ENCODE data around the gene ZMIZ1.

ZMIZ1 gene

GRCh38 chr10:79172881-79173280, 104.1 kb downstream of the ZMIZ1 start:
- no peaks in the 10 kb centered on the region for H3K27me3 ChIP-seq (ENCODE audit: insufficient read depth, insufficient read length)
- H3K9ac ChIP-seq (ENCODE audit: insufficient read length, low read depth), result no peak overlapping the region
- H3K9me3 ChIP-seq (ENCODE audit: insufficient read depth, low read length), result no peaks in the 10 kb centered on the region
- peaks cover 22% of the 10 kb centered on the region for H3K4me1 ChIP-seq (ENCODE audit: insufficient read depth, insufficient read length)
- TF ChIP-seq ZNF274 (IDR thresholded peaks at IDR 0.05; ENCODE audit: low read depth, low read length) (no peak), YY1 (IDR thresholded peaks at IDR 0.05; ENCODE audit: insufficient read depth, insufficient read length) (no peak), SUZ12 (IDR thresholded peaks at IDR 0.05; ENCODE audit: extremely low read depth, insufficient read depth, insufficient read length) (no peak)
- H3K4me3 ChIP-seq (ENCODE audit: insufficient read length, low read depth), result no peak overlapping the region
- no peak for DNase-seq (ENCODE audit: low read depth, low spot score)
- peaks cover 59% of the 10 kb centered on the region for H3K36me3 ChIP-seq (ENCODE audit: insufficient read depth, insufficient read length, low read length)

DNA sequence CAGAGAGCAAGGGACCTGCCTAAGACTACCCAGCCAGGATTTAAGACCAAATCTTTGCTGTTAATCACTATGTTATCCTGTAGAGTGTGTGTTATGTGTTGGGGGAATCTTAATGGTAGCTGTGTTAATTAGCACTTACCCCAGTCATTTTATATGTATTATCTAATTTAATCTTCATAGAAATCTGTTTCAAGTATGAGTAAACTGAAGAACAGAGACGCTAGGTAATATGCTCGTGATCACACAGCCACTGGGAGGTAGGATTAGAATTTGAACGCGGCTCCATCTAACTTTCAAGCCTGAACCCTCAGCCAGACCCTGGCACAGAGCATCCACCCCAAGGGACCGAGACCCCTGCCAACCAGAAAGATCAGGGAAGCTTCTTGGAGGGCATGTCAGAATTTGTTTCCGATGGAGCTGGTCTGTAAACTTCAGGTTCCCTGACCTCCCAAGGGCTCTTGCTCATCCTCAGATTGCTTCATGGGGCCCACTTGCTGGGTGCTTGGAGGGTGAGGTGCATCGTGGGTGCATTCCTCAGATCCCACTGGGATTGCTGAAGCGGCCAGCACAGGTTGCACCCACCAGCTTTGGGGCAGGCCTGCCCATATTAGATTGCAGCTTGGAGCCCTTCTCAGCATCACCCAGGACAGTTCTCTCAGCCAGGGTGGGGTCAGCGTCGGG, 105.0 kb downstream of the ZMIZ1 start:
- no peak overlapping the region for H3K4me3 ChIP-seq (ENCODE audit: insufficient read length, low read depth)
- peaks cover 28% of the 10 kb centered on the region for H3K4me1 ChIP-seq (ENCODE audit: insufficient read depth, insufficient read length)
- peaks cover 53% of the 10 kb centered on the region for H3K36me3 ChIP-seq (ENCODE audit: insufficient read depth, insufficient read length, low read length)

DNA sequence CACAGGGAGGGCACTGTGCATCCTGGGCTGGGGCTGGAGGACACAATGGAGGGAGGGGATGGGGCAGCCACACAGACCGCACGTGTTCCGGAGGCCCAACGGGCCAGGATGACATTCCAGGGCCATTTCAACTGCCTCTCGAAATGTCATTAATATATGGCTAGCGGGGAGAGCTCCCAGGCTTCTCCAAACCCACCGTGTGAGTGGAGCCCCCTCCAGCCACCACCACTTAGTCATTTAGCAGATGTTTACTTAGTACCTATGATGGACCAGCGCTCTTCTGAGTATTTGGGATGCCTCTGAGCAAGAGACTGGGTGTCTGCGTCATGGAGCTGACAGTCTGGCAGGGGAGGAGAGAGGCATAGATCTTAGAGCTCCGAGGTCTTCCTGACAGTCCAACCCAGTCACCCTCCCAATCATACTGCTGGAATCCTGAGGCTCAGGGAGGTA, 107.3 kb downstream of the ZMIZ1 start:
- no peak overlapping the region for H3K9ac ChIP-seq (ENCODE audit: insufficient read length, low read depth)
- TF ChIP-seq ZNF274 (IDR thresholded peaks at IDR 0.05; ENCODE audit: low read depth, low read length) (no peak), YY1 (IDR thresholded peaks at IDR 0.05; ENCODE audit: insufficient read depth, insufficient read length) (no peak), SUZ12 (IDR thresholded peaks at IDR 0.05; ENCODE audit: extremely low read depth, insufficient read depth, insufficient read length) (no peak)

More for the DNA sequence above, 105.0 kb downstream of the ZMIZ1 start:
- H3K9ac ChIP-seq (ENCODE audit: insufficient read length, low read depth), result no peak overlapping the region
- no peaks in the 10 kb centered on the region for H3K27me3 ChIP-seq (ENCODE audit: insufficient read depth, insufficient read length)
- TF ChIP-seq YY1 (IDR thresholded peaks at IDR 0.05; ENCODE audit: insufficient read depth, insufficient read length) (no peak), SUZ12 (IDR thresholded peaks at IDR 0.05; ENCODE audit: extremely low read depth, insufficient read depth, insufficient read length) (no peak), ZNF274 (IDR thresholded peaks at IDR 0.05; ENCODE audit: low read depth, low read length) (no peak)
- H3K9me3 ChIP-seq (ENCODE audit: insufficient read depth, low read length), result no peaks in the 10 kb centered on the region
- DNase-seq (ENCODE audit: low read depth, low spot score), result no peak

GRCh38 chr10:79176949-79177602, 108.3 kb downstream of the ZMIZ1 start:
- H3K36me3 ChIP-seq (ENCODE audit: insufficient read depth, insufficient read length, low read length), result peaks cover 54% of the 10 kb centered on the region
- H3K9ac ChIP-seq (ENCODE audit: insufficient read length, low read depth), result peak overlapping the region; percentile 42

More for the DNA sequence above, 107.3 kb downstream of the ZMIZ1 start:
- Histone ChIP-seq H3K36me3 (ENCODE audit: insufficient read depth, insufficient read length, low read length) (peaks cover 49% of the 10 kb centered on the region), H3K9me3 (ENCODE audit: insufficient read depth, low read length) (no peaks in the 10 kb centered on the region), H3K4me3 (ENCODE audit: insufficient read length, low read depth) (no peak overlapping the region), H3K27me3 (ENCODE audit: insufficient read depth, insufficient read length) (no peaks in the 10 kb centered on the region), H3K4me1 (ENCODE audit: insufficient read depth, insufficient read length) (peaks cover 44% of the 10 kb centered on the region)
- no peak for DNase-seq (ENCODE audit: low read depth, low spot score)

DNA sequence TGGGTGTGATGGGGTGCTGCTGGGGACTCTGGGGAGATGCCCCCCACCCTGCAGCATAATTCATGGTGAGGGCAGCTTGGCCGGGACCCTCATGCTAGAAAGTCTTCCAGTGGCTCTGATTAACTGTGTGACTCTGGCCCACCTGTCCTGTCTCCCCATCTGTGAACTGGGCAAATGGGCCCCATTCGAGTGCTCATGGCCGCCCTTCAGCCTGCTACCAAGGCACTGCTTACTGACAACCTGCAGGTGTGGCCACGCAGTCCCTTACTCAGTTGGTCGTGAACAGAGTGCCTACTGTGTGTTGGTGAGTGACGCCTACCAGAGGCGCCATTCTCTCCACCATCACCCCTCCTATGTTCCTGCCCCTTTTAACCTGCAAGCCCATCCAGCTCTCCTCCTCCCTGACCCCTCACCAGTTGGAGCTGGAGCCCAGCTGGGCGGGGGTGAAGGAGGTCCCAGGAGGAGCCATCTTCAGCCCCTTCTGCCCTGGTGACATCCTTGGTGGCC, 109.4 kb downstream of the ZMIZ1 start:
- DNase-seq (ENCODE audit: low read depth, low spot score), result no peak
- no peak for TF ChIP-seq ZNF274 (IDR thresholded peaks at IDR 0.05; ENCODE audit: low read depth, low read length)
- TF ChIP-seq YY1 (IDR thresholded peaks at IDR 0.05; ENCODE audit: insufficient read depth, insufficient read length), result no peak
- no peak for TF ChIP-seq SUZ12 (IDR thresholded peaks at IDR 0.05; ENCODE audit: extremely low read depth, insufficient read depth, insufficient read length)
- Histone ChIP-seq H3K9me3 (ENCODE audit: insufficient read depth, low read length) (no peaks in the 10 kb centered on the region), H3K36me3 (ENCODE audit: insufficient read depth, insufficient read length, low read length) (peaks cover 59% of the 10 kb centered on the region), H3K9ac (ENCODE audit: insufficient read length, low read depth) (no peak overlapping the region), H3K27me3 (ENCODE audit: insufficient read depth, insufficient read length) (no peaks in the 10 kb centered on the region), H3K4me1 (ENCODE audit: insufficient read depth, insufficient read length) (peaks cover 49% of the 10 kb centered on the region), H3K4me3 (ENCODE audit: insufficient read length, low read depth) (no peak overlapping the region)

More at GRCh38 chr10:79176949-79177602, 108.3 kb downstream of the ZMIZ1 start:
- H3K4me3 ChIP-seq (ENCODE audit: insufficient read length, low read depth), result no peak overlapping the region
- no peak for DNase-seq (ENCODE audit: low read depth, low spot score)
- TF ChIP-seq YY1 (IDR thresholded peaks at IDR 0.05; ENCODE audit: insufficient read depth, insufficient read length) (no peak), SUZ12 (IDR thresholded peaks at IDR 0.05; ENCODE audit: extremely low read depth, insufficient read depth, insufficient read length) (no peak), ZNF274 (IDR thresholded peaks at IDR 0.05; ENCODE audit: low read depth, low read length) (no peak)
- H3K27me3 ChIP-seq (ENCODE audit: insufficient read depth, insufficient read length), result no peaks in the 10 kb centered on the region
- H3K9me3 ChIP-seq (ENCODE audit: insufficient read depth, low read length), result no peaks in the 10 kb centered on the region
- peaks cover 49% of the 10 kb centered on the region for H3K4me1 ChIP-seq (ENCODE audit: insufficient read depth, insufficient read length)

DNA sequence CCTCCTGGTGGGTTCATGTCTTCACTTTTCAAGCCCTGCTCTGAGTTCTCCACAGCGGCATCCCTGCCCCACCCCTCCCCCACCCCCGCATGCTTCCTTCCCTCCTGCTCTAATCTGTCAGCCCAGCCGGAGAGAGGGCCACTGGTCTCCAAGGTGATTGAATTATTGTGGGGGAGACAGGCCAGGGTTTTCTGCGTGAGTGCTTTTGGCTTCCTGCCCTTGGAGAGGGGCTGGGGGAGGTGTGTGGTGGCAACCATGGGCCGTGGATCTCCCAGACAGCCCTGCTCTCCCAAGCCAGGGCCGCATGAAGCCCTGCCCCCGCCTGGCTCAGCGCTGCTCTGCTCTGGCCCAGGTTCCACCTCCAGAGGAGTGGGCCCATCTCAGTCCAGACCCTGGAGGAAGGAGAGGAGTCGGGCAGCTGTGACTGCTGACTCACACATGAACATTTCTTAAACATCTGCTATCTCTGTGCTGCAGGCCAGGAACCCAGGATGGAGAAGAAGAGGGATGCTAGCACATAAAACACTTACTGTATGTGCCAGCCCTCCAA, 109.9 kb downstream of the ZMIZ1 start:
- Histone ChIP-seq H3K4me1 (ENCODE audit: insufficient read depth, insufficient read length) (peaks cover 53% of the 10 kb centered on the region), H3K27me3 (ENCODE audit: insufficient read depth, insufficient read length) (no peaks in the 10 kb centered on the region), H3K9me3 (ENCODE audit: insufficient read depth, low read length) (no peaks in the 10 kb centered on the region), H3K9ac (ENCODE audit: insufficient read length, low read depth) (peak overlapping the region; percentile 17), H3K4me3 (ENCODE audit: insufficient read length, low read depth) (no peak overlapping the region), H3K36me3 (ENCODE audit: insufficient read depth, insufficient read length, low read length) (peaks cover 63% of the 10 kb centered on the region)
- no peak for DNase-seq (ENCODE audit: low read depth, low spot score)
- no peak for TF ChIP-seq ZNF274 (IDR thresholded peaks at IDR 0.05; ENCODE audit: low read depth, low read length)

All from NT2/D1 (cell line).